ENCODE data around the gene KIF26B.

The KIF26B gene

DNA sequence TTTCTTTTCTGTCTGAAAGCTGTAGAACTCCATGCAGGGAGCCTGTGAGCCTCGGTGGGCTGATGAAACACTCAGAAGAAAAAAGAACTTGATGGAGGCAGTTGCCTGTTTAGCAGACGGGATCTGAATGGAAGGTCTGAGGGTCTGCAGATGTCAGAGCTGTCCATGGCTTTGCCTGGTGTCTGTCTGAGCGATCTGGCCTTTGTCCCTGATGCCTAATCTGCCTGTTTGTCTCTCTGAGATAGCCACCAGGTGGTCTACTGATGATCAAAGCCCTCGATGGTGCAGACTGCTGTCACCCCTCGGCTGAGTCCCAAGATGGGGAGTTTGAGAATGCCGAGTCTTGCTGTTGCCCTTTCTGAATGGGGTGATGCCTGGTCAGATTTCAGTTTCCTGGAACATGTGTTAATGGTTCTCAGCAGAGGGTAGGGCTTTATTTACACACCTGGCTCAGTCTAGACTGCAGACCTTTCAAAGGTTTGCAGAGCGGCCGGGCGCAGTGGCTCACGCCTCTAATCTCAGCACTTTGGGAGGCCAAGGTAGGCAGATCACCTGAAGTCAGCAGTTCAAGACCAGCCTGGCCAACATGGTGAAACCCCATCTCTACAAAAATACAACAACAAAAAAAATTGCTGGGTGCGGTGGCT is 90.4 kb downstream of the KIF26B start:
- no peak for FAIRE-seq

DNA sequence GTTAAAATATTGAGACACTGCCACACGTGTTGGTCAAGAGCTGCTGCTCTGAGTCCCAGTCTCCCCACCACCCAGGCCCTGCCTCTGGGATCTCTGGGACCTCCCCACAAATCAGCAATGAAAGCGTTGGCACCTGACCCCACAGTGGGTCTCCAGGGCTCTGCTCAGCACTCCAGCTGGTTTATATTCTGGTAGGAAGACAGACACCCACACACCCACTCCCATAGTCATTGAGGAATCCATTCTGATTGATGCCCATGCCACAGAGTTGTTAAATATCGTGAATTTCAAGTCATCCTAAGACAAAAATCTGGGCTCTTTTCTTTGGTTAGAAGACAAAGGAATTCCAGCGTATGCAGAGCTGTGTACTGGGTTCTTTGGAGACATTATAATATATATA is 91.6 kb downstream of the KIF26B start:
- FAIRE-seq = no peak

- FAIRE-seq = no peak
These were observed 92.6 kb downstream of the KIF26B start for GRCh38 chr1:245247356-245247755.

- no peak for FAIRE-seq
These were observed 93.0 kb downstream of the KIF26B start for GRCh38 chr1:245247801-245248200.

GRCh38 chr1:245248231-245248731 is 93.5 kb downstream of the KIF26B start:
- no peak for FAIRE-seq

DNA sequence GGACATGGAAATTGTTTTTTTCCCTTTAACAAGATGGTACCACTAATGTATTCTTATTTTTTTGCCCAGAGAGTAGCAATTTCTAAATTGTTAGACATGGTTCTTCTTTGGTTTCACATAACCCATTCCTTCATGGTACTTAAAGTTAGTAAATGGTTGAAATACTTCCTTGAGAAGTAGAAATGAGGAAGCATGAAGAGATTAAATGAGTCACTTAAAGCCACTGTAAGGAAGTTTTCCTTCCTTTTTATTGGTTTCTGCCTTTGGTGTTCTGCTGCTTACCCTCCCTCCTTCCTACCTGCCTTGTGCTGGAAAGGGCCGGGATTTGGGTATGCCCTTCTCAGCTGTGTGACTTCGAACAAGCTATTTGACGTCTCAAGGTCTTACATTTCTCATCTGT is 101.0 kb downstream of the KIF26B start:
- no peak for FAIRE-seq

- no peak for FAIRE-seq
These were observed 101.7 kb downstream of the KIF26B start for GRCh38 chr1:245256528-245256927.

DNA sequence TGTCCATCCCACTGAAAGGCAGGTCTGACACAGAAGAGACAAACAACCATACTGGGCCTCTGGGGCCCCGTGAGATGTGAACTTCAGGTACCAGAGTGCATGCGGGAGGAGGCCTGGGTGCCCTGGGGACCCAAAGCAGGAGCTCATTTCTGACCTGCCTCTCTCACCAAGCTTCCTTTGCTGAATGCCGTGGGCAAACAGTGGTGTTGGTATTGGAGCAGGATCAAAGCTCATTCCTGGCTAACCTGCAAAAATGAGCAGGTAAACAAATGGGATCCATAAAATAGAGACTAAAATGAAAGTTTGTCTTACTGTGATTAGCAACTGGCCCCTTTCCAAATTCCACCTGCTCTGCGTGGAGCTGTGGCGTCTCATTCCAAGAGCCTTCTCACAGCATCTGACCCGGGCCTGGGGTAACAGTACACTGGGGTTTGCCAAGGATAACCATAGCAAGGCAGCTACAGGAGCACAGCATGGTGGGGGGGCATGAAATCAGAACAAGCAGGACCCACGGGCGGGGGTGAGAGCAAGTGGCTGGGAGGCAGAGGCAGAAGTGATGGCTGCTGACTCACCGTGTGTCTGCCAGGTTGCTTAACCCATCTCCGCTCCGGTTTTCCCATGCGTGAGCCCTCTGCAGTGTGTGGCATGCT is 103.6 kb downstream of the KIF26B start:
- no peak for FAIRE-seq

- no peak for FAIRE-seq
These were observed 105.5 kb downstream of the KIF26B start for GRCh38 chr1:245260110-245260882.

- no peak for FAIRE-seq
These were observed 106.1 kb downstream of the KIF26B start for GRCh38 chr1:245260883-245261282.

DNA sequence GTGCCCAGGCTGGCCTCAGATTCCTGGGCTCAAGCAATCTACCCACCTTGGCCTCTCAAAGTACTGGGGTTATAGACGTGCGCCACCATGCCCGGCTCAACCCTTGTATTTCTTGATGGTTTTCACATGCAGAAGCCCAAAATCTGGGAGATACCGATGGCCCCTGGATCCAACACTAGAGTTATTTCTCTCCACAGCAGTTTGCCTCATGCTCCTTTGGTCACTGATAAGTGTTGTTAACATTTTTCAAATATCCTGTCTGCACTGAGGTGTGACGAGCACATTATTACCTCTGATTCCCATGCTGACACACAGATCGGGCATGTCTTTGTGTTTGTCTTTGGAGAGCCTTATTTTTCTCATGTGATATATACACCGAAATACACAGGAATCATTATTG is 107.0 kb downstream of the KIF26B start:
- no peak for FAIRE-seq

DNA sequence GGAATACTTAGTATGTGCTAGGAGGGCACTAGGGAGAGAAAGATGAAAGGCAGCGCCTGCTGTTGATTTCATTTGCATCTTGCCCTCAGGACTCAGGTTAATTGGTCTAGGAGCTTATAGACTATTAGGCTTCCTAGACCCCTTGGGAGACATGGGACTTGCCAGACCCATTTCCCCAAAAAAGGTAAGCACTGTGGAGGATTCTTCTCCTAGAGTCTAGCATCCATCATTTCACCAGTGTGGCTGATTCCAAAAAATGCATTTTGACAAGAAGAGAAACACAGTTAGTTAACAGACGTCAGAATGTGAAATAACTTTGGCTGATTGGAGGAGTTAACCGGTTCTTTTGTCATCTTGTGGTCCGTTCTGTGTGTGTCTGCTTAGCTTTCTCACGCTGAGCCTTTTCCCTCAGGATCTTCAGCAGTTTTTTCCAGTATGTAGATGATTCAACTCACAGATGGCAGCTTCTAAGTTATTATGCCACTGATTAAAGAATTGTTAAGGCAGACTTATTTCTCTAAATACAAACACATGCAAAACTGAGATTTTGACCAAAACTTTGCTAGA is 108.8 kb downstream of the KIF26B start:
- FAIRE-seq = no peak

- FAIRE-seq = no peak
These were observed 109.4 kb downstream of the KIF26B start for GRCh38 chr1:245264226-245264625.

DNA sequence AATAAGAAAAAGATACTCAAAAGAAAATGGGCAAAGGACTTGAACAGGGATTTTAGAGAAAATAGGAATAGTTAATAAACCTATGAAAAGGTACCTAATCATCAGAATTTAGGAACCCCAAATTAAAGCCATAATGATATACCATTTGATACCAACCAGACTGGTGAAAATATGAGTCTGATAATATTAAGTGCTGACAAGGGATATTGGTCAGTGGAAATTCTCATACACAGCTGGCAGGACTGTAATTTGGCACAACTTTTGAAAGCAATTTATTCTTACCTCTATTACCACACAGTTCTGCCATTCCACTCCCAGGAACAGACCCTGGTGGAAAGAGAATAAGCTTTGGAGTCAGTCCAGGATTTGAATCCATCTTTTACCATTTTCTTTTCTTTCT is 111.3 kb downstream of the KIF26B start:
- no peak for FAIRE-seq

GRCh38 chr1:245270063-245270462 is 115.3 kb downstream of the KIF26B start:
- no peak for FAIRE-seq

DNA sequence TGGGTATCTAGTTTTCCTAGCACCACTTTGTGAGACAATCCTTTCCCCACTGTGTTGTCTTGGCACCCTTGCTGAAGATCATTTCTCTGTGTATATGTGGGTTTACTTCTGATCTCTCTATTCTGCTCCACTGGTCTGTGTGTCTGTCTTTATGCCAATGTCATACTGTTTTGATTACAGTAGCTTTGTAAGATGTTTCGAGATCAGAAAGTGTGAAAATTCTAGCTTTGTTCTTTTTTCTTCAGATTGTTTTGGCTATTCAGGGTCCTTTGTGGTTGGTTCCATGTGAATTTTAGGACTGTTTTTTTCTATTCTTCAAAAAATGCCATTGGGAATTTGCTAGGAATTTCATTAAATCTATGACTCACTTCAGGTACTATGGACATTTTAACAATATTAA is 116.2 kb downstream of the KIF26B start:
- FAIRE-seq = no peak

GRCh38 chr1:245272676-245273075 is 117.9 kb downstream of the KIF26B start:
- no peak for FAIRE-seq

- FAIRE-seq = no peak
These were observed 121.7 kb downstream of the KIF26B start for GRCh38 chr1:245276445-245276844.

DNA sequence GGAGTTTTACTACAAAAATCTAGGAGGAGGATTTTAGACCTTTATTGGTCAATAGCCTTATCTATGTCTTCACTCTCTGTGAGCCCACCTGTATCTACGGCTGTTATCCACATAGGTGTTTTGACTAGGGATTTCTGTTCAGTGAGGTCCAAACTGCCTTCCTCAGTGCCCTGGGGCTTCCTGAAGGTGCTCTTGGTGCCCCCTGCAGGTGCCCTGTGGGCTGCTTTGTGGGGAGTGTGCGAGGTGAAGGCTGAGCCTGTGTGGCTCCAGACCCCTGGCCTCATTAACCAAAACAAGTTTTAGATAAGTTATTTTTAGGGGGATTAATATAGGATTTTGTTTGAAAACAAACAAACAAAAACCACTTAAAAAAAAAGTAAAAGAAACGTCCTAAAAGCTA is 122.5 kb downstream of the KIF26B start:
- FAIRE-seq = no peak

GRCh38 chr1:245278846-245279245 is 124.1 kb downstream of the KIF26B start:
- FAIRE-seq = no peak

- no peak for FAIRE-seq
These were observed 124.6 kb downstream of the KIF26B start for GRCh38 chr1:245279346-245279745.

DNA sequence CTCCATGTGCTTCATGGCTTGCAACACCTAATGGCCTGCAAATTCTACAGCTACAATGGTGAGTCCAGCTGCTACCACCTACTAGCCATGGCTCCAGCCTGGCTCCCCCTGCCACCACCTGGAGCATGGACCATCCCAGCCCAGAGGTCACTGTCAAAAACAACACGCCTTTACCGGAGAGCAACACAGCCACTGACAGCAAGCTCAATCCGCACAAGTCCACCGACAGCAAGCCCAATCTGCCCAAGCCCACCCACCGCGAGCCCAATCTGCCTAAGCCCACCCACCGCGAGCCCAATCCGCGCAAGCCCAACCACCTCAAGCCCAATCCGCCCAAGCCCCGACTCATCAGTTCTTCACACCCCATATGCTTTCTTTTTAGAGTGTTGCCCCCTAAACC is 128.2 kb downstream of the KIF26B start:
- FAIRE-seq = no peak

DNA sequence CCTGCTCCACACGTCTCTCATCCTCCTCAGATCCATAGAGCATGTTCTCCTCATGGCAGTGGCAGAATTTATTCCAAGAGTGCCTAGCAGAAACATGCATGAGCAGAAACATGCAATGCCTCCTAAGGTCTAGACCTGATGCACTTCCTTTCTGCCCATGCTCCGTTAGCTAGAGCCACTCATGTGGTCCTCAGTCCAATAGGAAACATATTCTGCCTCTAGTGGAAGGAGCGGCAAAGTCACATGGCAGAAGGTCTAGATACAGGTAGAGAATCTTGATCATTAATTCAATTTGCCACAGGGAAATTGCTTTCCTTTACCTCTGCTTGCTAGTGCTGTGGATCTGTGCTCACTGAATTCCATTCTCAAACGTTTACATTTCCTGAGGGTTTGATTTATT is 130.4 kb downstream of the KIF26B start:
- no peak for FAIRE-seq

GRCh38 chr1:245288796-245289195 is 134.0 kb downstream of the KIF26B start:
- FAIRE-seq = no peak

Measured in endometrium (tissue), 2 donors.